ENCODE results near the gene RAP2A.

Gene RAP2A

GRCh38 chr13:97502706-97503105 lies 68.7 kb downstream of the RAP2A start:
- Histone ChIP-seq H4K20me1 (ENCODE audit: insufficient read depth, low read length, poor library complexity, severe bottlenecking) (no peaks in the 10 kb centered on the region), H3K9me2 (replicated peaks; ENCODE audit: low read depth, low read length) (no peaks in the 10 kb centered on the region), H3F3A (ENCODE audit: low read depth) (no peaks in the 10 kb centered on the region), H3K4me2 (ENCODE audit: low read depth, low read length, poor library complexity, severe bottlenecking) (no peak overlapping the region), H3K36me3 (ENCODE audit: insufficient read depth, low read length) (no peaks in the 10 kb centered on the region), H3K9me3 (ENCODE audit: insufficient read depth, low read depth, low read length) (no peaks in the 10 kb centered on the region), H3K4me1 (ENCODE audit: insufficient read depth, low read length, poor library complexity, severe bottlenecking) (no peaks in the 10 kb centered on the region), H3K9ac (ENCODE audit: low read depth, low read length, poor library complexity, severe bottlenecking) (no peak overlapping the region), H3K4me3 (ENCODE audit: low read length, poor library complexity, severe bottlenecking) (no peak overlapping the region), H3K79me2 (ENCODE audit: insufficient read depth, low read length) (no peaks in the 10 kb centered on the region), H2AFZ (ENCODE audit: low read length) (no peak overlapping the region), H3K27me3 (ENCODE audit: insufficient read depth, low read length, poor library complexity, severe bottlenecking) (no peaks in the 10 kb centered on the region)
- no peak for TF ChIP-seq CTCF (conservative IDR thresholded peaks at IDR 0.05; ENCODE audit: low read length)
- no peak for TF ChIP-seq EZH2phosphoT487 (IDR thresholded peaks at IDR 0.05; ENCODE audit: borderline replicate concordance)

- TF ChIP-seq EZH2phosphoT487 (IDR thresholded peaks at IDR 0.05; ENCODE audit: borderline replicate concordance): no peak
- Histone ChIP-seq H2AFZ (ENCODE audit: low read length) (no peak overlapping the region), H3K4me1 (ENCODE audit: insufficient read depth, low read length, poor library complexity, severe bottlenecking) (no peaks in the 10 kb centered on the region), H3K9me3 (ENCODE audit: insufficient read depth, low read depth, low read length) (no peaks in the 10 kb centered on the region), H4K20me1 (ENCODE audit: insufficient read depth, low read length, poor library complexity, severe bottlenecking) (no peaks in the 10 kb centered on the region), H3K27me3 (ENCODE audit: insufficient read depth, low read length, poor library complexity, severe bottlenecking) (no peaks in the 10 kb centered on the region), H3K36me3 (ENCODE audit: insufficient read depth, low read length) (no peaks in the 10 kb centered on the region), H3K4me2 (ENCODE audit: low read depth, low read length, poor library complexity, severe bottlenecking) (no peak overlapping the region), H3F3A (ENCODE audit: low read depth) (no peaks in the 10 kb centered on the region), H3K9ac (ENCODE audit: low read depth, low read length, poor library complexity, severe bottlenecking) (no peak overlapping the region), H3K79me2 (ENCODE audit: insufficient read depth, low read length) (no peaks in the 10 kb centered on the region), H3K4me3 (ENCODE audit: low read length, poor library complexity, severe bottlenecking) (no peak overlapping the region), H3K9me2 (replicated peaks; ENCODE audit: low read depth, low read length) (no peaks in the 10 kb centered on the region)
Measured at GRCh38 chr13:97505017-97505416, 71.0 kb downstream of the RAP2A start.

GRCh38 chr13:97506511-97506910 lies 72.5 kb downstream of the RAP2A start:
- no peaks in the 10 kb centered on the region for H3K79me2 ChIP-seq (ENCODE audit: insufficient read depth, low read length)
- no peak overlapping the region for H2AFZ ChIP-seq (ENCODE audit: low read length)
- no peaks in the 10 kb centered on the region for H3K9me2 ChIP-seq (replicated peaks; ENCODE audit: low read depth, low read length)
- H4K20me1 ChIP-seq (ENCODE audit: insufficient read depth, low read length, poor library complexity, severe bottlenecking): no peaks in the 10 kb centered on the region
- H3K9ac ChIP-seq (ENCODE audit: low read depth, low read length, poor library complexity, severe bottlenecking): no peak overlapping the region
- TF ChIP-seq EZH2phosphoT487 (IDR thresholded peaks at IDR 0.05; ENCODE audit: borderline replicate concordance) (no peak), CTCF (conservative IDR thresholded peaks at IDR 0.05; ENCODE audit: low read length) (no peak)
- no peaks in the 10 kb centered on the region for H3K36me3 ChIP-seq (ENCODE audit: insufficient read depth, low read length)
- no peaks in the 10 kb centered on the region for H3F3A ChIP-seq (ENCODE audit: low read depth)
- no peaks in the 10 kb centered on the region for H3K4me1 ChIP-seq (ENCODE audit: insufficient read depth, low read length, poor library complexity, severe bottlenecking)
- no peaks in the 10 kb centered on the region for H3K9me3 ChIP-seq (ENCODE audit: insufficient read depth, low read depth, low read length)
- H3K27me3 ChIP-seq (ENCODE audit: insufficient read depth, low read length, poor library complexity, severe bottlenecking): no peaks in the 10 kb centered on the region
- no peak overlapping the region for H3K4me2 ChIP-seq (ENCODE audit: low read depth, low read length, poor library complexity, severe bottlenecking)
- H3K4me3 ChIP-seq (ENCODE audit: low read length, poor library complexity, severe bottlenecking): no peak overlapping the region

GRCh38 chr13:97512732-97513131 lies 78.8 kb downstream of the RAP2A start:
- no peak overlapping the region for H2AFZ ChIP-seq (ENCODE audit: low read length)
- no peaks in the 10 kb centered on the region for H3K27me3 ChIP-seq (ENCODE audit: insufficient read depth, low read length, poor library complexity, severe bottlenecking)
- no peaks in the 10 kb centered on the region for H3K4me1 ChIP-seq (ENCODE audit: insufficient read depth, low read length, poor library complexity, severe bottlenecking)
- no peaks in the 10 kb centered on the region for H3K36me3 ChIP-seq (ENCODE audit: insufficient read depth, low read length)
- TF ChIP-seq CTCF (conservative IDR thresholded peaks at IDR 0.05; ENCODE audit: low read length) (no peak), EZH2phosphoT487 (IDR thresholded peaks at IDR 0.05; ENCODE audit: borderline replicate concordance) (no peak)
- no peaks in the 10 kb centered on the region for H3K79me2 ChIP-seq (ENCODE audit: insufficient read depth, low read length)
- no peaks in the 10 kb centered on the region for H3F3A ChIP-seq (ENCODE audit: low read depth)
- no peaks in the 10 kb centered on the region for H3K9me3 ChIP-seq (ENCODE audit: insufficient read depth, low read depth, low read length)
- no peak overlapping the region for H3K9ac ChIP-seq (ENCODE audit: low read depth, low read length, poor library complexity, severe bottlenecking)
- H3K9me2 ChIP-seq (replicated peaks; ENCODE audit: low read depth, low read length): no peaks in the 10 kb centered on the region
- no peak overlapping the region for H3K4me2 ChIP-seq (ENCODE audit: low read depth, low read length, poor library complexity, severe bottlenecking)
- H4K20me1 ChIP-seq (ENCODE audit: insufficient read depth, low read length, poor library complexity, severe bottlenecking): no peaks in the 10 kb centered on the region
- no peak overlapping the region for H3K4me3 ChIP-seq (ENCODE audit: low read length, poor library complexity, severe bottlenecking)
